WTC11 (cell line): ENCODE data around the gene SFT2D1. TPM values are rescaled to one million over a fixed set of nuclear protein-coding genes. Genes with fewer than 3 reads are reported as not detected.

Source experiments
- ATAC-seq: fragments of 200-7000 bp; cut with Tn5 transposase; 2 replicates; pipeline ENCODE4 v1.10.0; 2021; ENCODE audit warnings: mild to moderate bottlenecking, moderate library complexity
- CTCF ChIA-PET: fragments of 300-600 bp; sonication (Branson Sonifier 250); formaldehyde crosslinking; loops from one replicate; lab custom pipeline; 2021; ENCODE audit warnings: antibody characterized with exemption; lab: Charles Lee
- POLR2A ChIA-PET: fragments of 350-600 bp; sonication (Branson Sonifier 250); formaldehyde crosslinking; loops from one replicate; lab custom pipeline; 2021; ENCODE audit warnings: antibody characterized with exemption; lab: Charles Lee
- DNase-seq: peaks from one replicate; pipeline ENCODE4 v3.0.0; 2021; ENCODE audit warnings: low spot score
- H3K27ac Mint-ChIP-seq: 2 replicates; pipeline ENCODE4 v1.8.0; 2021; ENCODE audit warnings: mixed read lengths
- H3K27me3 Mint-ChIP-seq: 2 replicates; pipeline ENCODE4 v1.8.0; 2021; ENCODE audit warnings: low read depth, mild to moderate bottlenecking, moderate library complexity, mixed read lengths
- H3K36me3 Mint-ChIP-seq: 2 replicates; pipeline ENCODE4 v1.8.0; 2021; ENCODE audit warnings: mixed read lengths
- H3K4me1 Mint-ChIP-seq: 2 replicates; pipeline ENCODE4 v1.8.0; 2022; ENCODE audit warnings: mixed read lengths
- H3K4me3 Mint-ChIP-seq: 2 replicates; pipeline ENCODE4 v1.8.0; 2021; ENCODE audit warnings: mild to moderate bottlenecking, moderate library complexity, mixed read lengths
- H3K9me3 Mint-ChIP-seq: 2 replicates; pipeline ENCODE4 v1.8.0; 2021; ENCODE audit warnings: mixed read lengths
- CREM ChIP-seq: sonication (generic); formaldehyde crosslinking; IDR thresholded peaks from 2 replicates; pipeline ENCODE4 v1.8.1; 2022; ENCODE audit warnings: mild to moderate bottlenecking, missing genetic modification reagents, moderate library complexity
- CTCF ChIP-seq: fragments of 200-600 bp; IDR thresholded peaks from 2 replicates; pipeline ENCODE4 v1.8.0; 2022; ENCODE audit warnings: antibody characterized with exemption
- EMX1 ChIP-seq: fragments of 250-450 bp; sonication (Bioruptor Pico); IDR thresholded peaks from 2 replicates; pipeline ENCODE4 v1.8.0; 2021; ENCODE audit warnings: mild to moderate bottlenecking
- FOXP4 ChIP-seq: sonication (generic); formaldehyde crosslinking; IDR thresholded peaks from 2 replicates; pipeline ENCODE4 v1.8.0; 2022; ENCODE audit warnings: mild to moderate bottlenecking, missing genetic modification reagents
- GABPB1 ChIP-seq: sonication (generic); formaldehyde crosslinking; IDR thresholded peaks from 2 replicates; pipeline ENCODE4 v1.8.1; 2023; ENCODE audit warnings: mild to moderate bottlenecking, missing genetic modification reagents
- IRF2 ChIP-seq: sonication (generic); formaldehyde crosslinking; IDR thresholded peaks from 2 replicates; pipeline ENCODE4 v1.8.0; 2022; ENCODE audit warnings: low read depth, missing genetic modification reagents, borderline replicate concordance
- MLX ChIP-seq: sonication (generic); formaldehyde crosslinking; IDR thresholded peaks from 2 replicates; pipeline ENCODE4 v1.8.1; 2023; ENCODE audit warnings: mild to moderate bottlenecking, missing genetic modification reagents, moderate library complexity
- NFATC4 ChIP-seq: fragments of 250-450 bp; sonication (Bioruptor Pico); IDR thresholded peaks from 2 replicates; pipeline ENCODE4 v1.9.0; 2021; ENCODE audit warnings: mild to moderate bottlenecking
- TEAD4 ChIP-seq: sonication (generic); formaldehyde crosslinking; IDR thresholded peaks from 2 replicates; pipeline ENCODE4 v1.8.0; 2022; ENCODE audit warnings: mild to moderate bottlenecking, missing genetic modification reagents
- USF1 ChIP-seq: sonication (generic); formaldehyde crosslinking; IDR thresholded peaks from 2 replicates; pipeline ENCODE4 v1.8.0; 2022; ENCODE audit warnings: mild to moderate bottlenecking, missing genetic modification reagents
- ZNF121 ChIP-seq: sonication (generic); formaldehyde crosslinking; IDR thresholded peaks from 2 replicates; pipeline ENCODE4 v1.8.0; 2023; ENCODE audit warnings: missing genetic modification reagents
- ZNF138 ChIP-seq: sonication (generic); formaldehyde crosslinking; conservative IDR thresholded peaks from 2 replicates; pipeline ENCODE4 v1.8.1; 2022; ENCODE audit warnings: mild to moderate bottlenecking, moderate library complexity, missing genetic modification reagents
- ZNF219 ChIP-seq: sonication (generic); formaldehyde crosslinking; IDR thresholded peaks from 2 replicates; pipeline ENCODE4 v1.8.0; 2023; ENCODE audit warnings: missing genetic modification reagents, mild to moderate bottlenecking, borderline replicate concordance
- ZNF512 ChIP-seq: sonication (generic); formaldehyde crosslinking; IDR thresholded peaks from 2 replicates; pipeline ENCODE4 v1.8.1; 2022; ENCODE audit warnings: missing genetic modification reagents, borderline replicate concordance
- total RNA-seq: library from RNA; stranded (reverse); gene quantifications from 3 replicates; pipeline ENCODE4 v1.2.3, GENCODE V29; 2021
- TF ChIP-seq, protein P1 (sequence below): sonication (generic); formaldehyde crosslinking; IDR thresholded peaks from 2 replicates; pipeline ENCODE4 v1.8.1; 2023; ENCODE audit warnings: mild to moderate bottlenecking, missing genetic modification reagents
- TF ChIP-seq, protein P2 (sequence below): sonication (generic); formaldehyde crosslinking; IDR thresholded peaks from 2 replicates; pipeline ENCODE4 v1.8.1; 2022; ENCODE audit warnings: mild to moderate bottlenecking, missing genetic modification reagents, moderate library complexity, borderline replicate concordance

Gene SFT2D1
- total RNA-seq, 1 experiment from 2014 or later = 53.1 TPM

DNA sequence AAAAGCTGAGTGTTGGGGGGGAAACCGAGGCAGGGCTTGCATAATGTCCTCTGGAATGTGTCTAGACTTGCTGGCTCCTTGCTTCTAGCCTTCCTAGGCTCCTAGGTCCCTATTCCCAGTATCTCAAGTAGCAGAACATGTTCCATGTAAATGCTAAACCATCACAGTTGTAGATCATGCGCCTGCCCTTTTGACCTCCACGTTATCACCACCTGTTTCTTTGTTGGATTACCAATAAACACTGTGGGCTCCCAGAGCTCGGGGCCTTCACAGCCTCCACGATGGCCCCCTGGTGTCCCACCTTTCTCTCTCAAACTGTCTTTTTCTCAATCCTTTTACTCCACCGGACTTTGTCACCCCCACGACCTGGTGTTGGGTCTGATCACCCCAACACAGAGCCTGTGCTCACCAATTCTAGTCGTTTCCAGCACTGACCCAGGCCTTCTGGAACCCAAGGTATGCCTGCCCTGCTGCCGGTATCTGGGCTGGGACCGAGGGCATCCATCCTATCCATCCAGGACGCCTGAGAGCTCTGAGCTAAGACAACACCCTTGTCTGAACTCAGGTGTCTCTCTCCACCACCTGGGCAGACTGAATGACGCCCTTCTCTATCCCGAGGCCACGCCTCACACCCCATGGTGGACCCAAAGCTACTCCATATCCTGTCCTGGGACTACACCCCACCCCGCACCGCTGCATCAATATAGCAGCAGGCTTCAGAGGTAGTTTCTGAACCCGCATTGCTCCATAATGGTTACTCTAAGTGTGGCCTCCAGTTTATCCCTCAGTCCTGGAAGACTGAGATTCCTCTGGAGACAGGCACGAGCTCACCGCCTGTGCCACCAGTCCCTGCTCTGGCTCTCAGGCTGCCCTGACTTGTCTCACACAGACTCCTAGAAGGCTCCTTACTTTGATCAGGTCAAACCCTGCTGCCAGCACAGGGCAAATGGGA, 24.8 kb downstream of the SFT2D1 start:
- TF ChIP-seq ZNF512 (CRISPR knock-in tag) (no peak), IRF2 (CRISPR knock-in tag) (no peak), FOXP4 (CRISPR knock-in tag) (no peak), NFATC4 (CRISPR knock-in tag) (no peak), ZNF219 (no peak), MLX (CRISPR knock-in tag) (no peak), CTCF (no peak), EMX1 (CRISPR knock-in tag) (no peak), GABPB1 (CRISPR knock-in tag) (no peak), ZNF138 (CRISPR knock-in tag) (no peak), USF1 (CRISPR knock-in tag) (no peak), TEAD4 (CRISPR knock-in tag) (no peak), CREM (CRISPR knock-in tag) (no peak), ZNF121 (CRISPR knock-in tag) (no peak)
- TF ChIP-seq, protein P1, sequence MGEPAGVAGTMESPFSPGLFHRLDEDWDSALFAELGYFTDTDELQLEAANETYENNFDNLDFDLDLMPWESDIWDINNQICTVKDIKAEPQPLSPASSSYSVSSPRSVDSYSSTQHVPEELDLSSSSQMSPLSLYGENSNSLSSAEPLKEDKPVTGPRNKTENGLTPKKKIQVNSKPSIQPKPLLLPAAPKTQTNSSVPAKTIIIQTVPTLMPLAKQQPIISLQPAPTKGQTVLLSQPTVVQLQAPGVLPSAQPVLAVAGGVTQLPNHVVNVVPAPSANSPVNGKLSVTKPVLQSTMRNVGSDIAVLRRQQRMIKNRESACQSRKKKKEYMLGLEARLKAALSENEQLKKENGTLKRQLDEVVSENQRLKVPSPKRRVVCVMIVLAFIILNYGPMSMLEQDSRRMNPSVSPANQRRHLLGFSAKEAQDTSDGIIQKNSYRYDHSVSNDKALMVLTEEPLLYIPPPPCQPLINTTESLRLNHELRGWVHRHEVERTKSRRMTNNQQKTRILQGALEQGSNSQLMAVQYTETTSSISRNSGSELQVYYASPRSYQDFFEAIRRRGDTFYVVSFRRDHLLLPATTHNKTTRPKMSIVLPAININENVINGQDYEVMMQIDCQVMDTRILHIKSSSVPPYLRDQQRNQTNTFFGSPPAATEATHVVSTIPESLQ (CRISPR knock-in tag) = no peak
- TF ChIP-seq, protein P2, sequence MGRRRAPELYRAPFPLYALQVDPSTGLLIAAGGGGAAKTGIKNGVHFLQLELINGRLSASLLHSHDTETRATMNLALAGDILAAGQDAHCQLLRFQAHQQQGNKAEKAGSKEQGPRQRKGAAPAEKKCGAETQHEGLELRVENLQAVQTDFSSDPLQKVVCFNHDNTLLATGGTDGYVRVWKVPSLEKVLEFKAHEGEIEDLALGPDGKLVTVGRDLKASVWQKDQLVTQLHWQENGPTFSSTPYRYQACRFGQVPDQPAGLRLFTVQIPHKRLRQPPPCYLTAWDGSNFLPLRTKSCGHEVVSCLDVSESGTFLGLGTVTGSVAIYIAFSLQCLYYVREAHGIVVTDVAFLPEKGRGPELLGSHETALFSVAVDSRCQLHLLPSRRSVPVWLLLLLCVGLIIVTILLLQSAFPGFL = no peak
- TF ChIP-seq, all 79 proteins: peak for 0
- POLR2A ChIA-PET = no interaction called here
- Mint-ChIP-seq H3K27ac (no peak overlapping the region), H3K4me3 (no peak overlapping the region), H3K36me3 (peaks cover 11% of the 10 kb centered on the region; the same call in 1 of the 2 replicates), H3K4me1 (peaks cover 13% of the 10 kb centered on the region), H3K9me3 (no peaks in the 10 kb centered on the region), H3K27me3 (no peaks in the 10 kb centered on the region)
- DNase-seq = no peak
- CTCF ChIA-PET = interaction anchor here (0.7 to 2.0 kb wide), 5 partner anchors 10 to 83 kb away, joined by 4 to 10 read pairs (median 4); no protein-coding TSS in a partner anchor
- ATAC-seq = no peak
